OCI-LY7 (cell line): ENCODE data around the gene TXNDC2. TPM values are rescaled to one million over a fixed set of nuclear protein-coding genes. Genes with fewer than 3 reads are reported as not detected.

Experiments used
- BruUV-seq: library from RNA; stranded (reverse); fragments of 400-500 nt; replicated peaks from 2 replicates; lab custom pipeline; 2021; lab: Mats Ljungman, UMichigan
- CTCF ChIA-PET: fragments of 300-600 bp; sonication (Branson Sonifier 250); formaldehyde crosslinking; loops from one replicate; lab custom pipeline; 2022; ENCODE audit warnings: antibody characterized with exemption; ENCODE audit not compliant: unreplicated experiment; lab: Charles Lee
- POLR2A ChIA-PET: fragments of 300-600 bp; sonication (Branson Sonifier 250); formaldehyde crosslinking; loops from one replicate; lab custom pipeline; 2022; ENCODE audit warnings: antibody characterized with exemption; lab: Charles Lee
- DNase-seq: peaks from one replicate; pipeline ENCODE4 v3.0.0-alpha.2; 2015; ENCODE audit warnings: low spot score
- H2AFZ ChIP-seq: fragments of 200-600 bp; sonication (generic), shearing (Covaris generic); 2 replicates; pipeline ENCODE4 v1.6.1; 2014; ENCODE audit warnings: mild to moderate bottlenecking, antibody characterized with exemption, low read length, moderate library complexity
- H3K27ac ChIP-seq: fragments of 200-600 bp; sonication (generic); 2 replicates; pipeline ENCODE4 v1.5.1; 2014; ENCODE audit warnings: mixed run types, low read depth, mild to moderate bottlenecking, moderate library complexity, low read length, inconsistent platforms; ENCODE audit not compliant: poor library complexity, severe bottlenecking
- H3K36me3 ChIP-seq: fragments of 200-600 bp; sonication (generic); 2 replicates; pipeline ENCODE4 v1.6.1; 2014; ENCODE audit warnings: mild to moderate bottlenecking, antibody characterized with exemption, low read length, moderate library complexity, mixed read lengths; ENCODE audit not compliant: insufficient read depth
- H3K4me1 ChIP-seq: fragments of 200-600 bp; sonication (generic); 2 replicates; pipeline ENCODE4 v1.5.1; 2014; ENCODE audit warnings: mild to moderate bottlenecking, low read length; ENCODE audit not compliant: insufficient read depth, poor library complexity, severe bottlenecking
- H3K4me2 ChIP-seq: fragments of 200-600 bp; sonication (generic); 2 replicates; pipeline ENCODE4 v1.6.1; 2014; ENCODE audit warnings: mild to moderate bottlenecking, low read length
- H3K4me3 ChIP-seq: fragments of 200-600 bp; sonication (generic); 2 replicates; pipeline ENCODE4 v1.5.1; 2014; ENCODE audit warnings: mild to moderate bottlenecking, low read depth, low read length; ENCODE audit not compliant: poor library complexity, severe bottlenecking
- H3K79me2 ChIP-seq: fragments of 200-600 bp; sonication (generic); 2 replicates; pipeline ENCODE4 v1.6.1; 2016; ENCODE audit warnings: low read depth, mild to moderate bottlenecking, low read length, moderate library complexity, mixed read lengths; ENCODE audit not compliant: insufficient read depth
- H3K9me2 ChIP-seq: fragments of 200-600 bp; sonication (generic); 2 replicates; pipeline ENCODE4 v1.6.1; 2016; ENCODE audit warnings: mild to moderate bottlenecking, low read length, mixed read lengths; ENCODE audit not compliant: insufficient read depth
- H3K9me3 ChIP-seq: fragments of 200-600 bp; sonication (generic); 2 replicates; pipeline ENCODE4 v1.6.1; 2014; ENCODE audit warnings: mild to moderate bottlenecking, mixed run types, low read length, mixed read lengths
- H4K20me1 ChIP-seq: fragments of 200-600 bp; sonication (generic); 2 replicates; pipeline ENCODE4 v1.6.1; 2014; ENCODE audit warnings: mild to moderate bottlenecking, antibody characterized with exemption, low read length, moderate library complexity, mixed read lengths; ENCODE audit not compliant: insufficient read depth
- CTCF ChIP-seq: fragments of 200-600 bp; sonication (generic); conservative IDR thresholded peaks from 2 replicates; pipeline ENCODE4 v1.5.1; 2014; ENCODE audit warnings: mild to moderate bottlenecking, antibody characterized with exemption, low read length, moderate library complexity, mixed read lengths
- EZH2phosphoT487 ChIP-seq: fragments of 200-600 bp; sonication (generic); IDR thresholded peaks from 2 replicates; pipeline ENCODE4 v1.6.1; 2018; ENCODE audit warnings: low read depth, borderline replicate concordance, mild to moderate bottlenecking, mixed run types, antibody characterized with exemption, low read length, moderate library complexity, mixed read lengths
- intact Hi-C: fragments of 100-400 bp; cut with micrococcal nuclease; formaldehyde crosslinking; loops from one replicate; pipeline ENCODE4 v1.10.0; 2022; ENCODE audit not compliant: unreplicated experiment
- total RNA-seq, 2 experiments: library from RNA; depleted of rRNA in 1 of 2; stranded (reverse); fragments of >200 nt in 1 of 2; shearing (Covaris generic) in 1 of 2; gene quantifications; 2 replicates each; pipeline ENCODE4 v1.2.3, GENCODE V29; 2014 to 2022

Gene TXNDC2
- total RNA-seq, 2 experiments from 2014 or later = not detected

GRCh38 chr18:9861157-9861556, 24.6 kb upstream of the TXNDC2 start:
- no peak for DNase-seq
- intact Hi-C loops = no loop called here

GRCh38 chr18:9861933-9862332, 23.8 kb upstream of the TXNDC2 start:
- Histone ChIP-seq H3K4me3 (no peak overlapping the region), H2AFZ (no peak overlapping the region), H3K27ac (no peak overlapping the region), H3K4me1 (no peaks in the 10 kb centered on the region), H4K20me1 (no peaks in the 10 kb centered on the region), H3K4me2 (no peak overlapping the region), H3K9me2 (no peaks in the 10 kb centered on the region), H3K9me3 (no peaks in the 10 kb centered on the region), H3K79me2 (no peaks in the 10 kb centered on the region), H3K36me3 (no peaks in the 10 kb centered on the region)
- ChIA-PET POLR2A (interaction anchor here (0.8 to 1.2 kb wide), 2 partner anchors 8 to 10 kb away, joined by 3 read pairs; no protein-coding TSS in a partner anchor), CTCF (no interaction called here)
- TF ChIP-seq CTCF (no peak), EZH2phosphoT487 (no peak)
- BruUV-seq = no TSS peak
- no peak for DNase-seq
- intact Hi-C loops = no loop called here

More at GRCh38 chr18:9861157-9861556, 24.6 kb upstream of the TXNDC2 start:
- BruUV-seq = no TSS peak
- ChIA-PET POLR2A (interaction anchor here (0.6 to 0.8 kb wide), 2 partner anchors 8 to 351 kb away, joined by 3 to 6 read pairs; no protein-coding TSS in a partner anchor), CTCF (no interaction called here)
- no peak for TF ChIP-seq CTCF
- TF ChIP-seq EZH2phosphoT487 = no peak
- no peaks in the 10 kb centered on the region for H3K9me3 ChIP-seq
- no peak overlapping the region for H2AFZ ChIP-seq
- no peak overlapping the region for H3K4me2 ChIP-seq
- no peaks in the 10 kb centered on the region for H3K36me3 ChIP-seq
- no peaks in the 10 kb centered on the region for H3K9me2 ChIP-seq
- no peaks in the 10 kb centered on the region for H4K20me1 ChIP-seq
- H3K4me1 ChIP-seq = no peaks in the 10 kb centered on the region
- H3K27ac ChIP-seq = no peak overlapping the region
- H3K79me2 ChIP-seq = no peaks in the 10 kb centered on the region
- no peak overlapping the region for H3K4me3 ChIP-seq

GRCh38 chr18:9862686-9863085, 23.1 kb upstream of the TXNDC2 start:
- no peaks in the 10 kb centered on the region for H3K36me3 ChIP-seq
- no peak overlapping the region for H3K4me2 ChIP-seq
- no peaks in the 10 kb centered on the region for H3K79me2 ChIP-seq
- TF ChIP-seq CTCF (no peak), EZH2phosphoT487 (no peak)
- no peak overlapping the region for H2AFZ ChIP-seq
- intact Hi-C loops = no loop called here
- H4K20me1 ChIP-seq = no peaks in the 10 kb centered on the region
- no peaks in the 10 kb centered on the region for H3K9me2 ChIP-seq
- no peak for DNase-seq
- CTCF ChIA-PET = no interaction called here
- no peak overlapping the region for H3K4me3 ChIP-seq
- no peaks in the 10 kb centered on the region for H3K4me1 ChIP-seq
- POLR2A ChIA-PET = interaction anchor here (1.2 kb wide), 1 partner anchor 10 kb away, joined by 3 read pairs; no protein-coding TSS in a partner anchor
- no peaks in the 10 kb centered on the region for H3K9me3 ChIP-seq
- no peak overlapping the region for H3K27ac ChIP-seq
- BruUV-seq = no TSS peak
